H1 (cell line): ENCODE results near the gene SLC23A1. TPM values are rescaled to one million over a fixed set of nuclear protein-coding genes. Genes with fewer than 3 reads are reported as not detected.

Experiments
- CBX8 ChIP-seq: fragments of 300-800, 300-1000 bp; sonication (generic); IDR thresholded peaks from 2 replicates; pipeline ENCODE4 v1.7.1; 2016; ENCODE audit warnings: low read depth, low read length, borderline replicate concordance
- CHD7 ChIP-seq: fragments of 300-600 bp; sonication (generic); IDR thresholded peaks from 2 replicates; pipeline ENCODE4 v1.7.1; 2012; ENCODE audit warnings: low read length, moderate library complexity, mild to moderate bottlenecking, inconsistent platforms; ENCODE audit not compliant: insufficient replicate concordance
- GTF2F1 ChIP-seq: IDR thresholded peaks from 2 replicates; pipeline ENCODE4 v1.6.1; 2012; ENCODE audit warnings: low read depth, low read length, improper control_type of control experiment, borderline replicate concordance
- HDAC6 ChIP-seq: IDR thresholded peaks from one replicate; pipeline ENCODE4 v1.7.1; 2012; ENCODE audit warnings: low read depth, mild to moderate bottlenecking, inconsistent platforms, low read length, moderate library complexity
- JUND ChIP-seq: IDR thresholded peaks from 2 replicates; pipeline ENCODE4 v1.6.1; 2011; ENCODE audit warnings: mild to moderate bottlenecking, improper control_type of control experiment, low read length
- KDM4A ChIP-seq: IDR thresholded peaks from one replicate; pipeline ENCODE4 v1.7.1; 2012; ENCODE audit warnings: low read depth, mild to moderate bottlenecking, moderate library complexity, low read length, inconsistent platforms; ENCODE audit not compliant: severe bottlenecking
- KDM5A ChIP-seq: fragments of 200-600 bp; IDR thresholded peaks from 2 replicates; pipeline ENCODE4 v1.7.1; 2012; ENCODE audit warnings: mild to moderate bottlenecking, low read length, inconsistent platforms, mixed read lengths
- NRF1 ChIP-seq: IDR thresholded peaks from 2 replicates; pipeline ENCODE4 v1.6.1; 2011; ENCODE audit warnings: mild to moderate bottlenecking, low read depth, low read length, improper control_type of control experiment
- POLR2AphosphoS5 ChIP-seq: IDR thresholded peaks from 2 replicates; pipeline ENCODE4 v1.6.1; 2011; ENCODE audit warnings: low read depth, low read length
- RBBP5 ChIP-seq: IDR thresholded peaks from 2 replicates; pipeline ENCODE4 v1.7.1; 2012; ENCODE audit warnings: low read depth, mild to moderate bottlenecking, inconsistent platforms, low read length, moderate library complexity, borderline replicate concordance
- SAP30 ChIP-seq: fragments of 300-600 bp; sonication (generic); IDR thresholded peaks from 2 replicates; pipeline ENCODE4 v1.7.1; 2012; ENCODE audit warnings: low read length, moderate library complexity, mild to moderate bottlenecking, inconsistent platforms; ENCODE audit not compliant: insufficient read depth, insufficient replicate concordance
- SP4 ChIP-seq: IDR thresholded peaks from 2 replicates; pipeline ENCODE4 v1.6.1; 2012; ENCODE audit warnings: low read length, inconsistent platforms
- polyA plus RNA-seq, 7 experiments: library from polyadenylated mRNA; depleted of rRNA in 3 of 7; stranded (reverse) in 5 of 7; unstranded in 2 of 7; fragments of >200 nt in 5 of 7; fragments of 200-250 nt in 2 of 7; gene quantifications; 1 replicate in 5 of 7; 2 replicates in 1 of 7; 4 replicates in 1 of 7; pipeline versions ENCODE4 v1.2.1 to v1.2.3, GENCODE V29; 2011 to 2013; ENCODE audit warnings: missing spikeins in 2 of 7, mixed read lengths in 2 of 7
- total RNA-seq: library from RNA; stranded (reverse); fragmentation: NEBNext Ultra II Directional; extraction: Animal tissue kit (Norgen Biotek cat#: 25700); gene quantifications from 2 replicates; pipeline ENCODE4 v1.2.1, GENCODE V29; 2021

Gene SLC23A1
- total and polyA plus RNA-seq, 2 of the 8 experiments (the other 6 are each of a cell fraction or from before 2014, with no cell fraction given): not detected

GRCh38 chr5:139416651-139417050, 33.6 kb upstream of the SLC23A1 start (continued):
- no peak for TF ChIP-seq CHD7
- no peak for TF ChIP-seq GTF2F1
- no peak for TF ChIP-seq CBX8
- no peak for TF ChIP-seq SAP30
- TF ChIP-seq SP4: no peak
- TF ChIP-seq RBBP5: no peak
- no peak for TF ChIP-seq NRF1
- TF ChIP-seq HDAC6: no peak
- no peak for TF ChIP-seq POLR2AphosphoS5
- no peak for TF ChIP-seq KDM4A
- no peak for TF ChIP-seq KDM5A
- no peak for TF ChIP-seq JUND
